Neural cell (in vitro differentiated cells): ENCODE measurements around the gene NDUFAF2.

Experiments used
- EP300 ChIP-seq: fragments of 450-650 bp; conservative IDR thresholded peaks from 2 replicates; pipeline ENCODE4 v1.6.1; 2014; ENCODE audit warnings: antibody characterized with exemption, mild to moderate bottlenecking, moderate library complexity; ENCODE audit not compliant: poor library complexity, severe bottlenecking
- EZH2 ChIP-seq: fragments of 200-600, 300-800 bp; shearing (Covaris generic), sonication (generic); IDR thresholded peaks from 2 replicates; pipeline ENCODE4 v1.6.1; 2014; ENCODE audit warnings: antibody characterized with exemption, low read length, borderline replicate concordance, mild to moderate bottlenecking; ENCODE audit not compliant: insufficient read depth, poor library complexity, severe bottlenecking
- MXI1 ChIP-seq: fragments of 450-650 bp; conservative IDR thresholded peaks from 2 replicates; pipeline ENCODE4 v1.6.1; 2014; ENCODE audit warnings: antibody characterized with exemption, mild to moderate bottlenecking; ENCODE audit not compliant: poor library complexity, severe bottlenecking
- POLR2AphosphoS5 ChIP-seq: IDR thresholded peaks from 2 replicates; pipeline ENCODE4 v1.6.1; 2012
- TAF1 ChIP-seq: IDR thresholded peaks from 2 replicates; pipeline ENCODE4 v1.6.1; 2012; ENCODE audit warnings: low read depth
- TF ChIP-seq, protein P1 (sequence below): fragments of 450-650 bp; IDR thresholded peaks from 2 replicates; pipeline ENCODE4 v1.5.1; 2014; ENCODE audit warnings: antibody characterized with exemption, mild to moderate bottlenecking, moderate library complexity; ENCODE audit not compliant: poor library complexity, severe bottlenecking

- TF ChIP-seq, protein P1, sequence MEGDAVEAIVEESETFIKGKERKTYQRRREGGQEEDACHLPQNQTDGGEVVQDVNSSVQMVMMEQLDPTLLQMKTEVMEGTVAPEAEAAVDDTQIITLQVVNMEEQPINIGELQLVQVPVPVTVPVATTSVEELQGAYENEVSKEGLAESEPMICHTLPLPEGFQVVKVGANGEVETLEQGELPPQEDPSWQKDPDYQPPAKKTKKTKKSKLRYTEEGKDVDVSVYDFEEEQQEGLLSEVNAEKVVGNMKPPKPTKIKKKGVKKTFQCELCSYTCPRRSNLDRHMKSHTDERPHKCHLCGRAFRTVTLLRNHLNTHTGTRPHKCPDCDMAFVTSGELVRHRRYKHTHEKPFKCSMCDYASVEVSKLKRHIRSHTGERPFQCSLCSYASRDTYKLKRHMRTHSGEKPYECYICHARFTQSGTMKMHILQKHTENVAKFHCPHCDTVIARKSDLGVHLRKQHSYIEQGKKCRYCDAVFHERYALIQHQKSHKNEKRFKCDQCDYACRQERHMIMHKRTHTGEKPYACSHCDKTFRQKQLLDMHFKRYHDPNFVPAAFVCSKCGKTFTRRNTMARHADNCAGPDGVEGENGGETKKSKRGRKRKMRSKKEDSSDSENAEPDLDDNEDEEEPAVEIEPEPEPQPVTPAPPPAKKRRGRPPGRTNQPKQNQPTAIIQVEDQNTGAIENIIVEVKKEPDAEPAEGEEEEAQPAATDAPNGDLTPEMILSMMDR = no peak
- TF ChIP-seq POLR2AphosphoS5 = no peak
- no peak for TF ChIP-seq TAF1
- no peak for TF ChIP-seq EZH2
- no peak for TF ChIP-seq EP300
- no peak for TF ChIP-seq MXI1
Measured at GRCh38 chr5:61047346-61047745, 102.3 kb downstream of the NDUFAF2 start.
